ENCODE data around the gene IL12RB2.
"Not testable (repeated sequence)": the region's sequence is repeated elsewhere in the genome, so short reads cannot be mapped to it uniquely, and the experiment has no call there.

Gene IL12RB2

DNA sequence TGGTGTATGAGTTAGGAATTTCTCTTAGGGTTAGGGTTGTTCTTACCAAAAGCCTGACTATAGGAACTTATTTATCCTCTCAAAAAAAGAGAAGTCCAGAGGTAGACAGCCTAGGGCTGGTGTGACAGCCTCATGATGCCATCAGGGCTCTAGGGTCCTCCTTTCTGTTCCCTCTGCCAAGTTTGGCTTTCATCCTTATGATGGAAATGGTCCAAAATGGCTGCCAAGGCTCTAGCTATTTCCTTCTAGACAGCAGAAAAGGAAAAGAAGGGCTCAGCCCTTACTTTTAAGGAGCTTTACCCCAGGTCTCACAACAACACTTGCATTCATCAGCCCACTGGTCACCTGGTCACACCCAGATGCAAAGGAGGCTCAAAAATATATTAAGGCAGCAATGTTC lies 44.5 kb downstream of the IL12RB2 start:
- DNase-seq = no peak

DNA sequence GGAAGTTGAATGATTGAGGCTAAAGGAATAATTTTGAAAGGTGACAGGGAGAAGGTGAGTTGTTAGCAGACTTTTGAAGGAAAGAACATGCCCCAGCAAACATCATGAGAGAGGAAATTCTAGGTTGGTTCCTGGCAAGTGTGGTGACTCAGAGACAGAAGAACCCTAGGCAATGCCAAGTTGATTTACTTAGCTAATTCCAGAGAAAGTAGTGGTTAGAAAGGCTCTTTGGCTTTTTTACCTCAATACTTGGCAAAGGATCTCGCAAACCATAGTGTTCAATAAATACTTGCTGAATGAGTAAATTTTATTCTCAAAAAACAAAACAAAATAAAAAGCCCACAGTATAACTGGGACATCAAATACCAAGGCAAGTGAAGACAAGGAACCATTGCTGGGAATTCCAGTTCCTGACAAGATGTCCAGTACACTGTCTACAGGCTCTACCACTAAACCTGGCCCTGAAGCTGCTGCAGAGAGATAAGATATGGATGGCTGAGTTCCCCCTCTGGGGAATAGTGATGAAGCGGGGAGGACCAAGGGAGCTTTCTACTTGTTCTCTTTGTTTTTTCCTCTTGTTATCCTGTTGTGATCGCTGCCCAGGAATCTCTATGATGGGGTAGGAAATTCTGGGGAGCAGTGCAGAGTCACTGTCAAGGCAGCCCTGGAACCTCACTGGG lies 48.2 kb downstream of the IL12RB2 start:
- no peak for DNase-seq

DNA sequence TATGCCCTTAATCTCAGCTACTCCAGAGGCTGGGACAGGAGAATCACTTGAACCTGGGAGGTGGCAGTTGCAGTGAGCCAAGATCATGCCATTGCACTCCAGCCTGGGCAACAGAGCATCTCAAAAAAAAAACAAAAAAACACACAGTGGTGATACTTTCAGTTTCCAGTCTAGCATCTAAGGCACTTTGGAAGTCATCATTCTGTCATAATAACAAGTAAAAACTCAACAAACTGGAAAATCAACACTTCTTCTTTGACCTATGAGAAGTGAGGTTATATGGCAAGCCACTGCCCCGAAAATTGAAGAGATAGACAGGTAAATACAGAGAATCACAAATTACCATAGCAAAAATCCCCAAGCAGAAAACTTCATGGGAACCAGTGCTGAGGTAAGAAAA lies 51.9 kb downstream of the IL12RB2 start:
- no peak for DNase-seq

DNA sequence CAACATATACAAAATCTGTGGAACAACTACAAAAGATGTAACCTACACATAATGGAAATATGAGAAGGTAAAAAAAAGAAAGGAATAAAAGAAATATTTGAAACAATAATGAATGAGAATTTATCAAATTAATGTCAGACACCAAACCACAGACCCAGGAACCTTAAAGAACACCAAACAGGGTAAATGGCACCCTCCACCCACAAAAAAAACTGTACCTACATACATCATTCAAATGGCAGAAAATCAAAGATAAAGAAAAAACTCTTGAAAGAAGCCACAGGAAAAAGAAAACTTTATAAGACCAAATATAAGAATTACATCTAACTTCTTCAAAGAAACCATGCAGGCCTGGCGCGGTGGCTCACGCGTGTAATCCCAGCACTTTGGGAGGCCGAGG lies 54.0 kb downstream of the IL12RB2 start:
- no peak for DNase-seq

DNA sequence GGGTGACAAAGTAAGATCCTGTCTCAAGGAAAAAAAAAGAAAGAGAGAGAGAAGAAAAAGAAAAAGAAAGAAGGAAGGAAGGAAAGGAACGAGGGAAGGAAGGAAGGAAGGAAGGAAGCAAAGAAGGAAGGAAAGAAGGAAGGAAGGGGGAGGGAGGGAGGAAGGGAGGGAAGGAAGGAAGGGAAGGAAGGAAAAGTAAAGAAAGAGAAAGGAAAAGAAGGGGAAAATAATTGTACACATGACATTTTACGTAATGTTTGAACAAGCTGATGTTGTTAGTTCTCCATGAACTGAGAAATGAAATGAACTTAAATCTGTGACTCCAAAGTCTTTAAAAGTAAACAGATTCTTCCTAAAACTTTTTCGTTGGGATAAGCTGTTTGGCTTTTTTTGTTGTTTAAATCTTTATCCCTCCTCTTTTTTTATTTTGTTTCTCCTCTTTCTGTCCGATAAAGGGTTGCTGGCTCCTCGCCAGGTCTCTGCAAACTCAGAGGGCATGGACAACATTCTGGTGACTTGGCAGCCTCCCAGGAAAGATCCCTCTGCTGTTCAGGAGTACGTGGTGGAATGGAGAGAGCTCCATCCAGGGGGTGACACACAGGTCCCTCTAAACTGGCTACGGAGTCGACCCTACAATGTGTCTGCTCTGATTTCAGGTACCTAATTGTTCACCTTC lies 59.8 kb downstream of the IL12RB2 start:
- DNase-seq = peak; percentile 40

DNA sequence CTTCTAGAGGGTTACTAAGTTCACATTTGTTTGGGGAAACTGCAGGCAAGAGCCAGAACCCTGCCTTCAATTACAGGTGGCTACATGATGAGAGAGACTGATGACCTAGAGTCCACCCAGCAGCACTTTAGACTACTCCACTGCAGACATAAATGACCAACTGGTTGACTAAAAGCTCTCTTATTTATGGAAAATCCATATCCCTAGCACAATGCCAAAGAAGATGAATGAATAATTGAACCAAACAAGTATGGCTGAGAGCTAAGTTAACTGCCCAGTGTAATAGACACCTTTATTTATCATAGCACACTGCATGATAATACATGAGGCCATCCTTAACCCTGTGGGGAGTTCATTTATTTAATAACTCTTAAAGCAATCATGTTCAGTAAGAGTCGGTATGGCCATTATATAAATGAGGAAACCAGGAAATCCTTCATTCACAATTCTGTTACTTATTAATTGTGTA lies 60.4 kb downstream of the IL12RB2 start:
- no peak for DNase-seq

DNA sequence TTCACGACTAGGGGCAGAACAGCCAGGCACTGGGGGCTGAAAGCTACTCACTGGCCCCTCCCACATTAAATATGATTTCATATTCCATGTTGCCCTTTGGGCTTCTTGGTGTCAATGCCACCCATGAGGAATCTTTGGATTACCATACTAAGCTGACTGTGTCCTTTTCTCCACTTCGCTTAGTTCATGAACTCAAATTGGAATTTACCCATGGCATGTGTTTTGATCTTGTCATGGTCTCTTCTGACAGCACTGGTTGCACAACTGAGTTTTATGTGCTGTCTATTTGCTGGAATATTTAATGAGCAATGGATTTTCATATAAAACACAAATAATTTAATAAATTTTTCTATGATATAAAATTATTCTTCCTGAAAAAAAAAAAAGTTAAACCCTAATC lies 63.4 kb downstream of the IL12RB2 start:
- DNase-seq = no peak

DNA sequence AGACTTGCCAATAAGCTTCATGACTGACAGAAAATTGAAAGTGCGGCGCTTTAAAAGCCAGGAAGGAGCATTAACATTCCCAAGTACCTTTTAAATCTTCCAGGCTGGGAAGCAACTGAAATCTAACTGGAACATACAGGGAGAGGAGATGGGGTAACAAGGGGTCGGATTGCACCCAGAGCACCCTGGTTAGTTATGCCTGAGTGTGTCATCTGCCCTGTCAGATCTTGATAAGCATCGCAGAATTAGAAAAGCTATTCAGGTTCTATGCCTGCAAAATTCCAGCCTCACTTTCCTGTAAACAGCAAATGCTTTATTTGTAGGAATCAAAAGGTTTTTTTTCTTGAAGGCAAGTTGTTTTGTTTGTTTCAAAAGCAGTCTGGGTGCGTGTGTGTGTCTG lies 64.0 kb downstream of the IL12RB2 start:
- DNase-seq = no peak

DNA sequence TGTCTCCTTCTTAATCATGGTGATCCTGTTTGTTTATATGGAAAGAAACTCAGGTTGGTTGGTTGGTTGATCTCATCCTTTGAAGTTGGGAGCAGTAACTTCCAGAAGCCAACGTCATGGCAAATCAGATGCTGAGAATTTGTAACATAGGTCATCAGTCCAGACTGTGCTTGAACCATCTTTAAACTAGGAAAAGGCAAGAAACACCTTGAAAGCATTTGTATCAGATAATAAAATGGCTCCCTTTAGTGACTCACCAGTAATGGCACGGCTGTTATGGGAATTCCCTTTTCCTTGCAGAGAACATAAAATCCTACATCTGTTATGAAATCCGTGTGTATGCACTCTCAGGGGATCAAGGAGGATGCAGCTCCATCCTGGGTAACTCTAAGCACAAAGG lies 64.5 kb downstream of the IL12RB2 start:
- no peak for DNase-seq

DNA sequence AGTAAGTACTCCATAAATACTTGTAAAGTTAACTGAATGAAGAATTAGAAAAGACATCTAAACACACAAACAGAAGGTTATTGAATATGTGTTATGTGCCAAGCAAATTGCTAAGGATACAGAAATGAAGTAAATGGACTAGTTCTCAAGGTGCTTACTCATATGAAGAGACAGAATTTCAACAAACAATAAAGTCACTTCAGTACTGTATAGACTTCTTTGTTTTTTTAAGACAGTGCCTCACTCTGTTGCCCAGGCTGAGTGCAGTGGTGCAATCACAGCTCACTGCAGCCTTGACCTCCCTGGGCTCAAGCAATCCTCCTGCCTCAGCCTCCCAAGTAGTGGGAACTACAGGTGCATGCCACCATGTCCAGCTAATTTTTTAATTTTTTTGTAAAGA lies 65.2 kb downstream of the IL12RB2 start:
- no peak for DNase-seq

DNA sequence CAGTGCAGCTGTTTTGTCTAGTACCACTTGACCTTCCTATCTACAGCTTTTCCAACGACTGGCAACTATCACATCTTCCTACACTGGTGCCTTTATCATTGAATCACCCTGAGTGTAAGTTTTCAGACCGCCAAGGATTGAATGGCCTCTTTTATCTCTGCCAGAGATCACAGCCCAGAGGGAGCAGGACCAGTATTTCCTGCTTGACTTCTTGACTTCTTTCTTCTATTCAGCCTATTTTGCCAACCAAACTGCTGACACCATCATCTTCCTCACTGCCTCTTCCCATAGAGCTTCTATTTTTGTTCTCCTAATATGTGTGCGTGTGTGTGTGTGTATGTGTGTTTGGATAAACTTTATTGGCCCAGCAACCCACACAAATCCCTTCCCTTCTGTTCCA lies 68.7 kb downstream of the IL12RB2 start:
- DNase-seq = no peak

DNA sequence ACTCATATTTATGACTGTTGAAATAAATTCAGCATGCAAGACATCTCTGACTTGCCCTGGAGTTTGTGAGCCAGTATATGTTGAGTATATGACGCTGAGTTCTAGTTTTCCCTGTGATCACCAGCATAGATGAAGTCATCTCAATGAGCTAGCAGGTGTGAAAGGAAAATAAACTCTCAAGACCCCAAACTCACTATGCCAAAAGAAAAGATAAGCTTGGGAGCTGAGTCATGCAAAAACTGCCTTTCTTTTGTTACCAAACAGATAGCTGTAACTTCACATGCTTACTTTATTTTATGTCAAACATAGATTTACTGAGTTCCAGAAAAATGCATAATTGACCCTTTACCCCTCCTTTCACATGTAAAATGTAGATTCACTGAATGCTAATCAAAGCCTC lies 69.6 kb downstream of the IL12RB2 start:
- DNase-seq = no peak

DNA sequence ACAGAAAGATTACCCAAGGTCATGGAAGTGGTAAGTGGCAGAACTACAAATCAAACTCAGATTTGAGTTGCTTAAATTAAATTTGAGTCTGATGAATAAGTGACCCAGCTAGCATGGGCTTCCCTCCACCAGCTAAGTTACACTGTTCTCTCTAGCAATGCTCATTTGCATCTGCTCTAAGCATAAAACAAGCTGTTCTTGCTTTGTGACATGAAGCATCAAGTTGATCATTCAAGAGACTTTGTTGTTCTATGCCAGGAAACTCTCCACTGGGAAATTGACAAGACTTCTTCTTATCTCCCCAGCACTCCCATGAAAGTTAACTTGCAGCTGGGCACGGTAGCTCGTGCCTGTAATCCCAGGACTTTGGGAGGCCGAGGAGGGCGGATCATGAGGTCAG lies 73.5 kb downstream of the IL12RB2 start:
- no peak for DNase-seq

DNA sequence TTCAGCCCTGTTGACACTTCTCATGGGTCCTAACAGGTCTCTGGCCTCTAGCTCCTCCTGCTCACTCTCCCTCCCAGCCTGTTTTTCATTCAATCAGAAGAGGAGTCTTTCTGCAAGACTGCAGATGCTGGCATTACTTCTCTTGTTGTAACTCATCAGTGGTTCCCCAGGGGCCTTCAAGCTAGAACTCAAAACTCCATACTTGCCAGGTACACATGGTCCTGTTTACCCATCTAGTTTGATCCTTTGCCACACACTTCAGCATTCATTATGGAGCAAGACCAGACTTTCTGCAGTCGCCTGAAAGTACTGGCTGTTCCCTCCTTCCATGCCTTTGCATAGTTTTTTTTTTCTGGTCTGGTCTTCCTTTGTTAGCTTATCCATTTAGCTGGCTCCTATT lies 74.6 kb downstream of the IL12RB2 start:
- DNase-seq = no peak

DNA sequence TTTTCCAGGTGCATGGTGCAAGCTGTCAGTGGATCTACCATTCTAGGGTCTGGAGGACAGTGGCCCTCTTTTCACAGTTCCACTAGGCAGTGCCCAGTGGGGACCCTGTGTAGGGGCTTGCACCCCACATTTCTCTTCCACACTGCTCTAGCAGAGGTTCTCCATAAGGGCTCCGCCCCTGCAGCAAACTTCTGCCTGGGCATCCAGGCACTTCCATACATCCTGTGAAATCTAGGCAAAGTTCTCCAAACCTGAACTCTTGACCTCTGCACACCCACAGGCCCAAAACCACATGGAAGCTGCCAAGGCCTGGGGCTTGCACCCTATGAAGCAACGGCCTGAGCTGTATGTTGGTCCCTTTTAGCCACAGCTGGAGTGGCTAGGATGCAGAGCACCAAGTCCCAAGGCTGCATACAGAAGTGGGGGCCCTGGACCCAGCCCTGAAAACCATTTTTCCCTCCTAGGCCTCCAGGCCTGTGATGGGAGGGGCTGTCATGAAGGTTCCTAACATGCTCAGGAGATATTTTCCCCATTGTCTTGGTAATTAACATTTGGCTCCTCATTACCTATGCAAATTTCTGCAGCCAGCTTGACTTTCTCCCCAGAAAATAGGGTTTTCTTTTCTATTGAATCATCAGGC lies 76.4 kb downstream of the IL12RB2 start:
- DNase-seq = no peak

DNA sequence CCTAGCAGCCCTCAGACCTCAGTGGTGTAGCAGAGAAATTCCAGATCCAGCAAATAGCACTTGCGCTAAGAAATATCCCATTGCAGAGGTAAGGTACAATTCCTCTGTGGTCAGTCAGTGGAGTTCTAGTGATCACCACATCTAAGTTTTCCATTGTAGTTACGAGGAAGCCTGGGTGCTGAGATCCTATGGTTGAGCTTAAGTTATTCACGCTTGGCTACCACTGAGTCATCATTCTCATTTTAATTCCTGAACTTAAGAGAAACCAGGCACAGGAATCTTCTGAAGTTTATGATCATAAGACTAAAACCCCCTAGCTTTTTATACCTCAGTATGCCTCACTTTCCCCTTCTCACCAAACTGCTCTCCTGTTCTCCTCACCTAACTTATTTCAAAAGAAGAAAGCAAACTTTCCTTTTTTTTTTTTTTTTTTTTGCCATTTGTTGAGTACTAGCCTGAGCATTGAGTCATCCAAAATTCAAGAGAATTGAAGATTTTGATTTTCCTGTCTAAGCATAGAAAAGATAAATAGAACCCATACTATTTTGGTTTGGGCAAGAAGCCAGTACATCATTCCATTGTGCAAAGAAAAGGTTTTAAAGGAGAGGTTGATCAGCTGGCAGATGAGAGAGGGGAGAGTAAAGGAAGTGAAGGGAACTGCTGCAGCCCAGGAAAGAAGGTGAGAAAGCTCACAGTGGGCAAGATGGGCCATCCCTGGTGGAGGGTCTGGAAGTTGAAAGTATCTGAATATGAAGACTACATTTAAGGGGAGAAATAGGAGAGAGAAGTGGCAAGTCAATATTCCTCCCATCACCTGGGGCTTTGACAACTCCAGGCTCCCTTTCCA lies 82.6 kb downstream of the IL12RB2 start:
- no peak for DNase-seq

DNA sequence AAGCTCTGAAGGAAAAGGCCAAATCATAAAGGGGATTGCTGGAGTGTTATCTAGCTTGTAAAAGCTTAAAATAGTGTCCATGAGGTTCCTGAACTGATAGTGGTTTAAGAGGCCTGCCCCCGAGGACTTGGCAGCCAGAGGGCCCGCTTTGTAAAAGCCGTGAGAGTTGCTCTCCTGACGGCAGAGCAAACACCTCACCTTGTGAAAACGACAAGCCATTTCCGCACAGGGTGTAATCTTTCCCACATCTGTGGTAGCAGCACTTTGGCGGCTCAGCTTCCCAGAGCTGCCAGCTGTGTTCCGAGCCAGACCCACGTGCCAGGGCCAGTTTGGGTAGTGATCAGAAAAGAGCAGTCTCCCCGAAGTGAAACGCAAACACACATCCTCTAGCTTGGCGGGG lies 85.6 kb downstream of the IL12RB2 start:
- no peak for DNase-seq

DNA sequence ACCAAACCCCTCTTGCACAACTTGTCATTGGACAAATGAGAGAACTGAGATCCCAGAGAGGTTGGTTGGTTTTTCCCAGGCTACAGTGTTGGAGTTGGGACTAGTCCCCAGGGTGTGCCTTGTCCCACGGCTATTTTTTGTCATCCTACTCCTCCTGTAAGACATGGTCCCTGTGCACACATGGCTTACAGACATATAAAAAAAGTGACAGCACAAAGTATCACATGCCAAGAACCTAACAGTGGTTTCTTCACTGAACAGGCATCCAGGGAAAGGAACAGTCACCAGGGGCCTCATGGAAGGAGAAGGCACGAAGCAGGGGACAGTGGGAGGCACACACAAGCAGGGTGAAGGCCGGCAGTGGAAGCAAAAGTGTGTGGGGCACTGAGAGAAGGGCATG lies 86.1 kb downstream of the IL12RB2 start:
- DNase-seq = no peak

DNA sequence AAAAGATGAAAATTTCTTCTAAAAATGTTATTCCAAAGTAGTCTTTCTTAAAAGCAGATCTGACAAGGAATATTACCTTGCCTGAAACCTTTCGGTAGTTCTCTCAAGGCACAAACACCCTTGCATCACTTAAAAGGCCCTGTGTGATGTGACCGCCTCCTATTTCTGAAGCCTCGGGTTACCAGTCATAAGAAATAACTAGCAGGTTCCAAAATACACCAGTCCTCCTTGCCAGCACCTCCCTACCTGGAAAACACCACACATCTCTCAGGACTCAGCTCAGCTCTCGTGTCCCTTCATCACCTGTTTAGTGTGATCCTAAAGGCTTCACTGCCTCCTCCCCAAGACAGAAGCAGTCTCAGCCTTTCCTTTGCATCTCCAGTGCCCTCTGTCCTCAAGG lies 86.9 kb downstream of the IL12RB2 start:
- no peak for DNase-seq

DNA sequence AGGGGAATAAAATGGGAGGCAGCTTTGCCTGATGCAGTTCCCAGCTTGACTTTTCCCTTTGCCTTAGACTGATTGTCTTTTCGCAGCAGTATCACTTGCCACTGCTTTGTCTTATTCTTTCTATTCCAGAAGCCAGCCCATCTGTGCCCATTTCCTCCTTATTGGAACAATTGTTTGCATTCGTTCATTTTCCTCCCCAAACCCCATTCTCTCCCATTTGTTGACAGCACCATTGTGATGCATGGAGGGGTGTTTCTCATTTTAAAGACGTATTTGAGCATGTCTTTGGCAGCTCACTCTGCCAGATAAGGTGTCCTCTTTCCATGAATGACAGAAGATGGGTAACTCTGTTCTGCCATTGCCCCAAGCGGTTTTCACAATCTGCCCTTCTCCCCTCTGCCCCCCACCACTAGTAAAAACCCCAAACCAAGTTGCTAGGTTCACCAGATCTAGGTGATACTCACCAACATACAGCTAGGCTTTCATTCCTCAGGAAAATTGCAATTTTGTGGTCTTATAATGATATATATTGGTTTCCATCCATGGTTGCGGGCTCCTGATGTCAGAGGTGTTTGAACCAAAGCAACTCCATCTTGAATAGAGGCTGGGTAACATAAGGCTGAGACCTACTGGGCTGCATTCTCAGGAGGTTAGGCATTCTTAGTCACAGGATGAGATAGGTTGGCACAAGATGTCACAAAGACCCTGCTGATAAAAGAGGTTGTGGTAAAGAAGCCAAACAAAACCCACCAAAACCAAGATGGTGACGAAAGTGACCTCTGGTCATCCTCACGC lies 91.7 kb downstream of the IL12RB2 start:
- no peak for DNase-seq

DNA sequence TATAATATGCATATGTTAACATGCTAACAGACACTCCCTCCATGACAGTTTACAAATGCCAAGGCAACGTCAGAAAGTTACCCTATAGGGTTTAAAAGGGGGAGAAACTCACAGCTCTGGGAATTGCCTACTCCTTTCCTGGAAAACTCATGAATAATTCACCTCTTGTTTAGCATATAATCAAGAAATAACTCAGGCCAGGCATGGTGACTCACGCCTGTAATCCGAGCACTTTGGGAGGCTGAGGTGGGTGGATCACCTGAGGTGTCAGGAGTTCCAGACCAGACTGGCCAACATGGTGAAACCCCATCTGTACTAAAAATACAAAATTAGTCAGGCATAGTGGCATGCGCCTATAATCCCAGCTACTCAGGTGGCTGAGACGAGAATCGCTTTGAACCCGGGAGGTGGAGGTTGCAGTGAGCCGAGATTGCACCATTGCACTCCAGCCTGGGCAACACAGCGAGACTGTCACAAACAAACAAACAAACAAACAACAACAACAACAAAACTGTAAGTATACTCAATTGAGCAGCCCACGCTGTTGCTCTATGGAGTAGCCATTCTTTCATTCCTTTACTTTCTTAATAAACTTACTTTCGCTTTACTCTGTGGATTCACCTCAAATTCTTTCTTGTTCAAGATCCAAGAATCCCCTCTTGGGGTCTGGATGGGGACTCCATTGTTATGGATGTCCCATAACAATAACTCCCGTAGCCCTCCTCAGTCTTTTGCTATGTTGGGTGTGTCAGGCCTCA lies 92.5 kb downstream of the IL12RB2 start:
- not testable (repeated sequence) for DNase-seq

DNA sequence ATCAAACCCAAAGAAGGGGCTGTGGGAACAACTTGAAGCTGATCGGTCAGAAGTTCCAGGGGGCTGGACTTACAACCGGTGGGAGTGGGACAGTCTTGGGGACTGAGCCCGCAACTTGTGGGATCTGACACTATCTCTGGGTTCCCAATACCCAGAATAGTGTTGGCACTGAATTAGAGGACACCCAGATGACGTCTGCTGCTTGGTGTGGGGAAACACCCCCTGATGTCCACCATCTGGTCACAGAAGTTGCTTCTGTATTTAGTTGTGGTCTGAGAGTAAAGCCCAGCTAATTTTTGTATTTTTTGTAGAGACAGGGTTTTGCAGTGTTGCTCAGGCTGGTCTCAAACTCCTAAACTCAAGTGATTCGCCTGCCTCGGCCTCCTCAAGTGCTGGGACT lies 93.8 kb downstream of the IL12RB2 start:
- no peak for DNase-seq
